Esophagus squamous epithelium (tissue), 5 donors: ENCODE data around the gene INIP. TPM values are rescaled to one million over a fixed set of nuclear protein-coding genes. Genes with fewer than 3 reads are reported as not detected.
"Not testable (repeated sequence)": the region's sequence is repeated elsewhere in the genome, so short reads cannot be mapped to it uniquely, and the experiment has no call there.

Experiments used
- DNase-seq: peaks from one replicate; lab custom pipeline; 2025; lab: John Stamatoyannopoulos, UW
- H3K27ac ChIP-seq, 4 donors: fragments of 200-600 bp; sonication (generic); one replicate each; pipeline ENCODE4 v1.5.1; 2016 to 2019; ENCODE audit warnings: mild to moderate bottlenecking in 1 of 4
- H3K27me3 ChIP-seq, 4 donors: fragments of 200-600 bp; sonication (generic); 1 replicate in 3 of 4; 2 replicates in 1 of 4; pipeline versions ENCODE4 v1.5.1 to v1.6.0; 2017 to 2021; ENCODE audit warnings: antibody characterized with exemption in 1 of 4
- H3K36me3 ChIP-seq, 3 donors: fragments of 200-600 bp; sonication (generic); one replicate each; pipeline ENCODE4 v1.5.1; 2016 to 2019
- H3K4me1 ChIP-seq, 3 donors: fragments of 200-600 bp; sonication (generic); one replicate each; pipeline ENCODE4 v1.5.1; 2017 to 2019
- H3K4me3 ChIP-seq, 4 donors: fragments of 200-600 bp; sonication (generic); 1 replicate in 3 of 4; 2 replicates in 1 of 4; pipeline ENCODE4 v1.5.1; 2016 to 2019; ENCODE audit warnings: mild to moderate bottlenecking in 2 of 4, moderate library complexity in 1 of 4
- H3K9me3 ChIP-seq, 3 donors: fragments of 200-600 bp; sonication (generic); one replicate each; pipeline ENCODE4 v1.5.1; 2016 to 2019
- POLR2A ChIP-seq, 4 donors: fragments of 450-650 bp; IDR thresholded peaks; one replicate each; pipeline ENCODE4 v1.6.1; 2017; ENCODE audit warnings: antibody characterized with exemption in 4 of 4, mild to moderate bottlenecking in 4 of 4, moderate library complexity in 3 of 4
- WGBS, 2 donors: methylation state at CpG; one replicate each; pipeline ENCODE4 v1.1.5; 2018; 5-methylcytosine and 5-hydroxymethylcytosine counted together
- intact Hi-C: fragments of 100-400 bp; cut with DNase I; formaldehyde crosslinking; loops from one replicate; pipeline ENCODE4 v1.15.0; 2022
- total RNA-seq, 4 donors: library from RNA; depleted of rRNA; stranded (reverse); fragments of >200 nt; gene quantifications; one replicate each; pipeline ENCODE4 v1.1.0, GENCODE V29; 2016
- TF ChIP-seq, protein P1 (sequence below), 6 experiments: fragments of 450-650 bp in 4 of 6; fragments of 200-600 bp in 2 of 6; sonication (generic) in 2 of 6; IDR thresholded peaks; one replicate each; pipeline ENCODE4 v1.5.1; 2016 to 2019; ENCODE audit warnings: antibody characterized with exemption in 6 of 6, mild to moderate bottlenecking in 4 of 6, moderate library complexity in 4 of 6
- donor health status: DM: yes; HTN: yes; CAD: no.

The INIP gene
- total RNA-seq, 4 donors from 2014 or later = 8.1 to 14.9 (median 12.5) TPM

- WGBS, 2 donors = 85 to 95% methylated on average over 2 of the region's 2 CpGs
- no peaks in the 10 kb centered on the region for H3K27me3 ChIP-seq
- H3K4me1 ChIP-seq = no peaks in the 10 kb centered on the region
- TF ChIP-seq, protein P1, sequence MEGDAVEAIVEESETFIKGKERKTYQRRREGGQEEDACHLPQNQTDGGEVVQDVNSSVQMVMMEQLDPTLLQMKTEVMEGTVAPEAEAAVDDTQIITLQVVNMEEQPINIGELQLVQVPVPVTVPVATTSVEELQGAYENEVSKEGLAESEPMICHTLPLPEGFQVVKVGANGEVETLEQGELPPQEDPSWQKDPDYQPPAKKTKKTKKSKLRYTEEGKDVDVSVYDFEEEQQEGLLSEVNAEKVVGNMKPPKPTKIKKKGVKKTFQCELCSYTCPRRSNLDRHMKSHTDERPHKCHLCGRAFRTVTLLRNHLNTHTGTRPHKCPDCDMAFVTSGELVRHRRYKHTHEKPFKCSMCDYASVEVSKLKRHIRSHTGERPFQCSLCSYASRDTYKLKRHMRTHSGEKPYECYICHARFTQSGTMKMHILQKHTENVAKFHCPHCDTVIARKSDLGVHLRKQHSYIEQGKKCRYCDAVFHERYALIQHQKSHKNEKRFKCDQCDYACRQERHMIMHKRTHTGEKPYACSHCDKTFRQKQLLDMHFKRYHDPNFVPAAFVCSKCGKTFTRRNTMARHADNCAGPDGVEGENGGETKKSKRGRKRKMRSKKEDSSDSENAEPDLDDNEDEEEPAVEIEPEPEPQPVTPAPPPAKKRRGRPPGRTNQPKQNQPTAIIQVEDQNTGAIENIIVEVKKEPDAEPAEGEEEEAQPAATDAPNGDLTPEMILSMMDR (IDR thresholded peaks at IDR 0.05) = no peak
- no peak for TF ChIP-seq POLR2A (IDR thresholded peaks at IDR 0.05)
- H3K27ac ChIP-seq = no peak overlapping the region
- DNase-seq = no peak
- no peaks in the 10 kb centered on the region for H3K36me3 ChIP-seq
- H3K4me3 ChIP-seq = no peak overlapping the region
- intact Hi-C loops = no loop called here
- H3K9me3 ChIP-seq = no peaks in the 10 kb centered on the region
These were observed 10.5 kb upstream of the INIP start for GRCh38 chr9:112728401-112728800.

GRCh38 chr9:112726428-112726827 lies 8.5 kb upstream of the INIP start:
- no peaks in the 10 kb centered on the region for H3K36me3 ChIP-seq
- no peak overlapping the region for H3K4me3 ChIP-seq
- intact Hi-C loops = no loop called here
- no peak for TF ChIP-seq POLR2A (IDR thresholded peaks at IDR 0.05)
- TF ChIP-seq, protein P1 (IDR thresholded peaks at IDR 0.05) = no peak
- no peaks in the 10 kb centered on the region for H3K4me1 ChIP-seq
- DNase-seq = no peak
- H3K27me3 ChIP-seq = no peaks in the 10 kb centered on the region
- WGBS, 2 donors = 80% methylated on average over 4 of the region's 4 CpGs
- no peaks in the 10 kb centered on the region for H3K9me3 ChIP-seq
- no peak overlapping the region for H3K27ac ChIP-seq

- WGBS, 2 donors = 88 to 92% methylated on average over 2 of the region's 3 CpGs
- Histone ChIP-seq H3K36me3 (no peaks in the 10 kb centered on the region), H3K4me1 (no peaks in the 10 kb centered on the region), H3K4me3 (no peak overlapping the region), H3K9me3 (no peaks in the 10 kb centered on the region), H3K27ac (peak overlapping the region in 1 of 4 donors; percentile 28), H3K27me3 (no peaks in the 10 kb centered on the region)
- DNase-seq = no peak
- intact Hi-C loops = no loop called here
- no peak for TF ChIP-seq POLR2A (IDR thresholded peaks at IDR 0.05)
- TF ChIP-seq, protein P1 (IDR thresholded peaks at IDR 0.05) = no peak
These were observed 8.0 kb upstream of the INIP start for GRCh38 chr9:112725961-112726360.

GRCh38 chr9:112722749-112723148 lies 4.8 kb upstream of the INIP start:
- H3K27me3 ChIP-seq, DNase-seq, intact Hi-C loops, H3K4me1 ChIP-seq, H3K36me3 ChIP-seq, H3K27ac ChIP-seq, H3K4me3 ChIP-seq, H3K9me3 ChIP-seq: not testable (repeated sequence)
- WGBS, 2 donors = 88 to 100% methylated on average over 3 of the region's 3 CpGs

DNA sequence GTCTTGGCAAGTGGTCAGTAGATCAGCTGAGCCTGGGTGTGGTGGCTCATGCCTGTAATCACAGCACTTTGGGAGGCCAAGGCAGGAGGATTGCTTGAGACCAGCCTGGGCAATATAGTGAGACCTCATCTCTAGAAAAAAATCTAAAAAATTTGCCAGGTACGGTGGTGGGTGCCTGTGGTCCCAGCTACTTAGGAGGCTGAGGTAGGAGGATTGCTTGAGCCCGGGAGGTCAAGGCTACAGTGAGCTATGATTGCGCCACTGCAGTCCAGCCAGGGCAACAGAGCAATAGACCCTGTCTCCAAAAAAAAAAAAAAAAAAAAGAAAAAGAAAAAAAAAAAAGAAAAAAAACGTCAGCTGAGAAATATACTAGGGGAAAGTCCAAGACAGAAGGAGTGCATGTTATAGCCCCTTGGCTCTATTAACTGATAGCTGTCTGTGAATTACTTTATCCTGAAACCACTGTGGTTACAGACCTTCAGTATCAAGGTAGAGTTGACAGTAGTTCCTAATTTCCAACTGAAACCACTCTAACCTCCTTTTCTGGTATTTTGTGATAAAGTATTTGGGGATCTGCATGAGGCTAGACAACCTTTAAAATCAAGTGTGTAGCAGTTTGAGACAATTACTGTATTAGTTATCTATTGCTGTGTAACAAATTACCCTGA lies 2.3 kb upstream of the INIP start:
- WGBS, 2 donors = 79 to 88% methylated on average over 3 to 4 of the region's 4 CpGs
- Histone ChIP-seq H3K36me3 (peaks cover 0 to 11% (median 0%) of the 10 kb centered on the region in 3 donors), H3K9me3 (no peaks in the 10 kb centered on the region), H3K27me3 (no peaks in the 10 kb centered on the region), H3K4me3 (no peak overlapping the region), H3K4me1 (peaks cover 3 to 22% (median 5%) of the 10 kb centered on the region in 3 donors), H3K27ac (no peak overlapping the region)
- intact Hi-C loops = no loop called here
- TF ChIP-seq, protein P1 (IDR thresholded peaks at IDR 0.05) = no peak
- no peak for TF ChIP-seq POLR2A (IDR thresholded peaks at IDR 0.05)
- no peak for DNase-seq
